GM19023 (cell line): Measurements from ENCODE around the gene NELL1.
"Not testable (repeated sequence)": the region's sequence is repeated elsewhere in the genome, so short reads cannot be mapped to it uniquely, and the experiment has no call there.

Experiments
- ATAC-seq: cut with Tn5 transposase; IDR thresholded peaks from one replicate; pipeline ENCODE4 v1.9.1; 2021; ENCODE audit warnings: mild to moderate bottlenecking, moderate library complexity; ENCODE audit not compliant: unreplicated experiment

The NELL1 gene

DNA sequence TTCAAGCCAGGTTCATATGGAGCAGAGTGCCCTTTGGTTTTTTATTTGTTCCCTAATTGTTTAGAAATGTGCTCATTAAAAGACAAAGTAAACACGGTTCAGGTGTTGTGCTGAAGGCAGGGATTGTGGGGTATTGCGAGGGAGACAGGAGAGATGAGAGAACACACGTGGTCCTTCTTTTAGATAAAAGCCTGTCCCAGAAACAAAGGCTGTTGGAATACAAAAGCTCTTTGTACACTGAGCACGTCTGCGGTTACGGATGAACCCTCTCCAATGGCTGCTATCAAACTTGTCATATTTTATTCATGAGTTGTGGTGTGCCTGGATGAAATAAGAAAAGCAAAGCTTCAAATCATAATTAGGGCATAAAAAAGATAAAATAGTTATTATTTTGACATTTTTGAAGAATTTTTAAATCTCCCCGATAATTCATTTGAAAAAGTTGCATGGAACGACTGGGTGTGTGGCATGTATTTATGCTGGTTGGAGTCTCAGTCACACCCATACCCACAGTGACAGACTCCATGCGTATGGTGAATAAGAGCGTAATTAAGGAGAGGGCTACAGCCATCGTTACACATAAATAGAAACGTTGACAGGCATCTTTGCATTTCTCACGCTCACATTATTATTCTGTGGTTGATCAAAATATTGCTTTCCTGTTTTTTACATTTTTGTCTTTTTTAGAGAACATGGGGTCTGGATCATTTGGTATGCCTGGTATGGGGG lies 92.9 kb downstream of the NELL1 start:
- no peak for ATAC-seq

DNA sequence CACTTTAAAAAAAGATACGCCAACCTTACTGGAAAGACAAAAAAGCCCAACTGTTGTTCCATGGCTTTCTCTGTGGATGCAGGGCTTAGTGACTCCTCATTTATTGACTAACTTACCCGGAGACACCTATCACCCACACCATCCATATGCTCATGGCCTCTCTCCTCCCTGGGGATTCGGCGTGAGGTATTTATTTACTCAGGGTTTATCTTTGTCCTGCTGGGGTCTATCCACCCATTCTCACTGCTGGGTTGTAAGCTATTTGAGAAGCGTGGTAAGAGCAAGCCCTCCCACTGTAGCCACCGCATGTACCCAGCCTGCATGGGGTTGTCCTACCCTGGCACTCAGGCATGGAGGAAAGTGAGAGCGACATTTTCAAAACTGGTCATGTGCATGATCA lies 93.6 kb downstream of the NELL1 start:
- ATAC-seq, result no peak

DNA sequence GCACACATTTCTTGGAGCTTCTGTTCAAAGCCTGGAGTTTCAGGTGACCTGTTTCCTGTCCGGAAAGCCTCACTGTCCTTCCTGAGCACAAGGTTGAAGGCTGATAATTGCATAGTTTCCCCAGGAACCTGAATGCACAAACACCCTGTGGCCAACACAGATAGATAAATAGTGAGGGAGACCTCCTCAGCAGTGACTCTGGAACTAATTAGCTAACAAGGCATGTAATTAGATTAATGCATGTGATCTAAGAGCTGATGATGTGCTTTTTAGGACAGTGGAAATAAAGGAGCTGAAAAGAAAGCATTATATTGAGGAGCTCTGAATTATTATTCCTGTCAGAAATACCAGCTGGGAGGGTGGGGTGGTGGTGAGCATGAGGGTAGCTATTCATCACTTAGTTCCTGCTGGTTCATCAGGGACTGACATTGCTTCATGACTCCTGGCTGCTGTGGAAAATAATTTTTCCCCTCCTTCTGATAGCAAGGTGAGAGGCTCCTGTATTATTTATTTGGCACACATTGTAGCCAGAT lies 101.1 kb downstream of the NELL1 start:
- no peak for ATAC-seq

DNA sequence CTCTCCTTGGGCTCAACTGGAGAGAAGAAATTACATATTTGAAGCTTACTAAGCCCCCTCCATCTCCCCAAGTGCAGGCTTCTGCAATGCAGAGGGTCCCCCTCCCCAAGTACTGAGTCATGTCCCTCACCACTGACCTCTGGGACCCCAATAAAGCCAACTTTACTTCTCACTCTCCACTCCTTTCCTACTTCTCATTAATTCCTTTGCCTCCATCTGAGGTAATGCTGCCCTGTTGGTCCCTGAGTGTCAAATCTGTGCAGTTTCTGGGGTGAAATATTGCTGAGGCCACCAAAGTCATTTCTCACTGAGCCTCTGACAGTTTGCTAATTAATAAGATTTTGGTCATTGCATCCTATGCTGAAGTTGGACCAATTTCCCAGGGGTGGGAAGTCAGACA lies 101.6 kb downstream of the NELL1 start:
- no peak for ATAC-seq

DNA sequence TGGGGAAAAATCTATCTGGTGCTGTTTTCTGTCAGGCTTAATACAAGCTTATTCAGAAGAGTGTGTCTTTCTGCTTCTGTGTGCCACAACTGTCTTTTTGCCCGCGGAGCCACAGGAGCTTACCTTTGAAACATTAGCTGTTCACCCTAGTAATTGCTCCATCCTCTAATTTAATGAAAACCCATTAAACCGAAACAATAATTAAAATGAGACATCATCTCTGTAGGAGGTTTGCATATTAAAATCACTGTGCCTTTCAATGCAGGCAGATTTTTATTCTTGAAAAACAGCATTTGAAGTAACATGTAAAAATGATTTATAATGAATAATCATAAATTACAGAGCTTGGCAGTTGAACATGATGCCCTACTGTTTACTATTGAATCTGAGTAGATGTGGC lies 102.3 kb downstream of the NELL1 start:
- no peak for ATAC-seq

GRCh38 chr11:20775331-20775730 lies 105.9 kb downstream of the NELL1 start:
- ATAC-seq, result no peak

- no peak for ATAC-seq
These were observed 113.4 kb downstream of the NELL1 start for GRCh38 chr11:20782775-20783174.

GRCh38 chr11:20783220-20783619 lies 113.8 kb downstream of the NELL1 start:
- no peak for ATAC-seq

GRCh38 chr11:20790622-20791021 lies 121.2 kb downstream of the NELL1 start:
- ATAC-seq, result no peak

DNA sequence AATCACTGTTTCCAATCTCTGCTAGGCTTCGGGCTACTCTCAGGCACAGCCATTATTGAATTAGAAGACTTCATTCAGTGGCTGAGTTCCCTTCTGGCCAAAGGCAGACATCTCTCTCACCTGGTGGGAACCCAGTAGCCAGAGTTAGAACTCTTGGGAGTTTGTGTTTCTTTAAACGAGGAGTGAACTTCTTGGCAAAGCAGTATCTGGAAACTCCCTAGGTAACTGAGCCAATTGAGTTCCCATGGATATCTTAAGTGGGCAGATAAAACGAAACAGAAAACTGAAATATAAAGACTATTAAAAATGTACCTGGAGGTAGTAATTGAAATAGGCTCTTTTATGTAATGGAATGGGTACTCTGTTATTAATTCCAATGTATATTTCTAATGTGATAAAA lies 125.6 kb downstream of the NELL1 start:
- no peak for ATAC-seq

DNA sequence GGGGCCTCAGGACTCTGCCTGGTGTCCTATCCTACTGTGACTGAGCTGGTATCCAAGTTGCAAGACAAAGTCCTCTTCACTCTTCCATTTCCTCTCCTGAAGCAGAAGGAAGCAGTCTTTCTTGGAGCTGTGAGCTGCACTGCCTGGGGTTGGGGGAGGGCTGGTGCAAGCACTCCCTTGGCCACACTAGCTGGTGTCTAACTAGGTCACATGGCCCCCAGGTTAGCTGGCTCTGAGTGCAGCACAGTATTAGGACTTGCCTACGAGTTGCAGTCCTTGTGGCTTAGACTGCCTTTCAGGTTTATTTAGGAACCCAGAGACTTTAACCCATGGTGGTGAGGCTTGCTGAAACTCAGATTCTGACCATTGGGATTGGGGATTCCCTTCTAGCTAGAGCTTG lies 138.9 kb downstream of the NELL1 start:
- ATAC-seq, result no peak

DNA sequence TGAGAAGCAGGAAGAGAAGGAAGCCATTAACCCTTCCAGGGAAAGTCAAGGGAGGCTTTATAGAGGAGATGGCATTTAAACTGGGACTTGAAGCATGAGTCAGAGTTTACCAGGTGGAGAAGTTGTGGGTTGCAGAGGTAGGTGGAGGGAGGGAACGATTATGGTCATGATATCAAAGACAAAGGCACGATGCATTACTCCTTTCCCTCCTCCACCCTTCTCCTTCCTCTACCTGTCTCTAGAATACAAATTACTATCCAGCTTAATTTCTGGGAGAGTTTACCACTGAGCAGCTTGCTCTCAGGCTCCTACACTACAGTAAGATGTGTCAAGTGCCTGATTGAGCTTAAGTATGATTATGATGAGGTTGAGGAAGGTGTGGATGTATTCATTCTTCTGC lies 151.7 kb downstream of the NELL1 start:
- no peak for ATAC-seq

- ATAC-seq, result no peak
These were observed 152.1 kb downstream of the NELL1 start for GRCh38 chr11:20821470-20821869.

GRCh38 chr11:20824773-20825172 lies 155.4 kb downstream of the NELL1 start:
- no peak for ATAC-seq

GRCh38 chr11:20835561-20835960 lies 166.2 kb downstream of the NELL1 start:
- ATAC-seq, result no peak

DNA sequence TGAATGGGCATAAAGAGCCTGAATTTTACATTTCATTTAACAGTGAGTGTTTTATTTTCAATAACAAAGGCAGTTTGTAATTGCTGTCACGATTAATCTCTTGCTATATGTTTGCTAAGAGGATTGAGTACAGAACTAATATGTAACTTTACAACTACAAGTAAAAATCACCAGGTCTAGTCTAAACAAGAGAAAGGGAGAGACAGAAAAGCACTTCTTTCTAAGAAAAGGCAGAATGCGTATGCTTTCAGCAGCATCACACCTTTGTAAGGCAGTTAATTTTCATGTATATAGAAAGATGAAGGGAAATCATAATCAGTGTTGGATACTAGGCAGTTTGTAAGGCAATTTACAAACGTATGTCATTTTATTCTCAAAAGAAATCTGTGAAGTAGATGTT lies 169.8 kb downstream of the NELL1 start:
- ATAC-seq, result no peak

GRCh38 chr11:20840341-20840740 lies 171.0 kb downstream of the NELL1 start:
- no peak for ATAC-seq

- ATAC-seq, result no peak
These were observed 174.8 kb downstream of the NELL1 start for GRCh38 chr11:20844216-20844615.

- ATAC-seq, result no peak
These were observed 175.2 kb downstream of the NELL1 start for GRCh38 chr11:20844630-20845029.

GRCh38 chr11:20854215-20854955 lies 185.0 kb downstream of the NELL1 start:
- no peak for ATAC-seq

GRCh38 chr11:20861322-20861721 lies 191.9 kb downstream of the NELL1 start:
- no peak for ATAC-seq

GRCh38 chr11:20862263-20862662 lies 192.9 kb downstream of the NELL1 start:
- not testable (repeated sequence) for ATAC-seq
